Thymus (tissue), 11 donors: ENCODE results near the gene SPIN2B. TPM values are rescaled to one million over a fixed set of nuclear protein-coding genes. Genes with fewer than 3 reads are reported as not detected.
"Not testable (repeated sequence)": the region's sequence is repeated elsewhere in the genome, so short reads cannot be mapped to it uniquely, and the experiment has no call there.

Experiments used
- DNase-seq, 9 donors: peaks; one replicate each; pipeline ENCODE4 v3.0.0-alpha.2; 2013; ENCODE audit warnings: low spot score in 9 of 9, low read depth in 6 of 9, missing footprints in 1 of 9
- H3K27ac ChIP-seq, 2 donors: one replicate each; pipeline ENCODE4 v1.5.1; 2013; ENCODE audit warnings: control low read depth in 1 of 2, low read depth in 1 of 2, low read length in 1 of 2, mild to moderate bottlenecking in 1 of 2, moderate library complexity in 1 of 2
- H3K27me3 ChIP-seq, 2 donors: one replicate each; pipeline ENCODE4 v1.5.1; 2013; ENCODE audit warnings: low read length in 1 of 2; ENCODE audit not compliant: control insufficient read depth in 2 of 2, insufficient read depth in 1 of 2
- H3K36me3 ChIP-seq, 2 donors: one replicate each; pipeline ENCODE4 v1.5.1; 2013; ENCODE audit warnings: low read length in 1 of 2, mild to moderate bottlenecking in 1 of 2, moderate library complexity in 1 of 2; ENCODE audit not compliant: control insufficient read depth in 2 of 2, insufficient read depth in 2 of 2
- H3K4me1 ChIP-seq, 2 donors: one replicate each; pipeline ENCODE4 v1.5.1; 2013; ENCODE audit warnings: low read length in 2 of 2; ENCODE audit not compliant: control insufficient read depth in 2 of 2, insufficient read depth in 2 of 2
- H3K4me3 ChIP-seq, 2 donors: one replicate each; pipeline ENCODE4 v1.5.1; 2013; ENCODE audit warnings: low read length in 2 of 2, control low read depth in 1 of 2, mild to moderate bottlenecking in 1 of 2
- H3K9me3 ChIP-seq, 2 donors: one replicate each; pipeline ENCODE4 v1.5.1; 2013; ENCODE audit warnings: low read length in 1 of 2, mild to moderate bottlenecking in 1 of 2; ENCODE audit not compliant: control insufficient read depth in 2 of 2, insufficient read depth in 1 of 2
- WGBS: extraction: QIAGEN DNeasy Blood & Tissue Kit; methylation state at CpG from one replicate; pipeline ENCODE4 v1.1.7; 2013; 5-methylcytosine and 5-hydroxymethylcytosine counted together
- polyA plus RNA-seq: library from polyadenylated mRNA; stranded (reverse); fragments of 200-250 nt; gene quantifications from one replicate; pipeline ENCODE4 v1.2.3, GENCODE V29; 2013
- total RNA-seq: library from RNA; stranded (reverse); fragments of 120-200 nt; gene quantifications from one replicate; pipeline ENCODE4 v1.2.4, GENCODE V29; 2013
- donor health status: healthy.

The SPIN2B gene
- total and polyA plus RNA-seq, 2 donors = 11.9 to 15.9 TPM

- H3K4me3 ChIP-seq = no peak overlapping the region
Observed at GRCh38 chrX:57104406-57104805, 16.9 kb downstream of the SPIN2B start.

GRCh38 chrX:57103489-57103888, 17.9 kb downstream of the SPIN2B start:
- Histone ChIP-seq H3K9me3 (no peaks in the 10 kb centered on the region), H3K27ac (no peak overlapping the region), H3K36me3 (no peaks in the 10 kb centered on the region), H3K4me3 (no peak overlapping the region), H3K27me3 (no peaks in the 10 kb centered on the region), H3K4me1 (no peaks in the 10 kb centered on the region)
- 96% methylated on average over 3 of the region's 3 CpGs for WGBS
- DNase-seq = no peak

More at GRCh38 chrX:57104406-57104805, 16.9 kb downstream of the SPIN2B start:
- Histone ChIP-seq H3K27me3 (no peaks in the 10 kb centered on the region), H3K27ac (no peak overlapping the region), H3K36me3 (no peaks in the 10 kb centered on the region), H3K9me3 (no peaks in the 10 kb centered on the region), H3K4me1 (no peaks in the 10 kb centered on the region)
- 94% methylated on average over 4 of the region's 4 CpGs for WGBS
- DNase-seq = no peak

GRCh38 chrX:57102918-57103317, 18.4 kb downstream of the SPIN2B start:
- not testable (repeated sequence) for H3K36me3 ChIP-seq, H3K27ac ChIP-seq, H3K9me3 ChIP-seq, H3K27me3 ChIP-seq, H3K4me3 ChIP-seq, H3K4me1 ChIP-seq, DNase-seq
- WGBS = 61% methylated on average over 6 of the region's 6 CpGs

GRCh38 chrX:57083143-57083542, 38.2 kb downstream of the SPIN2B start:
- no peak for DNase-seq
- Histone ChIP-seq H3K36me3 (no peaks in the 10 kb centered on the region), H3K9me3 (peaks cover 0 to 7% of the 10 kb centered on the region in 2 donors), H3K27me3 (no peaks in the 10 kb centered on the region), H3K4me3 (no peak overlapping the region), H3K27ac (no peak overlapping the region), H3K4me1 (no peaks in the 10 kb centered on the region)
- WGBS = over 99% methylated on average over 7 of the region's 7 CpGs

- no peak overlapping the region for H3K4me3 ChIP-seq
- DNase-seq = no peak
- H3K4me1 ChIP-seq = no peaks in the 10 kb centered on the region
- no peaks in the 10 kb centered on the region for H3K9me3 ChIP-seq
- H3K36me3 ChIP-seq = no peaks in the 10 kb centered on the region
- 92% methylated on average over 4 of the region's 4 CpGs for WGBS
- no peak overlapping the region for H3K27ac ChIP-seq
- peaks cover 0 to 2% of the 10 kb centered on the region in 2 donors for H3K27me3 ChIP-seq
Observed at GRCh38 chrX:57074458-57074857, 46.9 kb downstream of the SPIN2B start.

- 80% methylated on average over 32 of the region's 32 CpGs for WGBS
- no peak for DNase-seq
- peaks cover 0 to 2% of the 10 kb centered on the region in 2 donors for H3K27me3 ChIP-seq
Observed at GRCh38 chrX:57070185-57070984, 51.0 kb downstream of the SPIN2B start.

More at GRCh38 chrX:57070185-57070984, 51.0 kb downstream of the SPIN2B start:
- Histone ChIP-seq H3K4me1 (no peaks in the 10 kb centered on the region), H3K27ac (no peak overlapping the region), H3K9me3 (no peaks in the 10 kb centered on the region), H3K36me3 (no peaks in the 10 kb centered on the region), H3K4me3 (no peak overlapping the region)

Other genes starting within 250 kb of the SPIN2B start
- 4.2 TPM for gene SPIN3, start 126.0 kb downstream of the SPIN2B start, total RNA-seq
- 7.4 TPM for gene SPIN3, start 126.0 kb downstream of the SPIN2B start, polyA plus RNA-seq
- 0.66 TPM for gene SPIN2A, start 15.8 kb upstream of the SPIN2B start, total RNA-seq
- gene SPIN2A, start 15.8 kb upstream of the SPIN2B start, polyA plus RNA-seq = 0.66 TPM
- gene FAAH2, start 165.2 kb upstream of the SPIN2B start, total RNA-seq = 24.5 TPM
- gene FAAH2, start 165.2 kb upstream of the SPIN2B start, polyA plus RNA-seq = 34.6 TPM